IMR-90 (cell line): ENCODE results near the gene MIEF1. TPM values are rescaled to one million over a fixed set of nuclear protein-coding genes. Genes with fewer than 3 reads are reported as not detected.
A peak's percentile ranks its signal among the peaks of the same experiment; 100 is the strongest.

Experiments
- ATAC-seq: fragments of 200-7000 bp; cut with Tn5 transposase; 2 replicates; pipeline ENCODE4 v1.9.1; 2020; ENCODE audit warnings: low read depth, mild to moderate bottlenecking, moderate library complexity
- BruUV-seq: library from RNA; stranded (reverse); fragments of 400-500 nt; replicated peaks from 2 replicates; lab custom pipeline; 2021; lab: Mats Ljungman, UMichigan
- CTCF ChIA-PET: fragments of 300-600 bp; formaldehyde crosslinking; extraction: SDS; loops from one replicate; lab custom pipeline; 2021; ENCODE audit warnings: antibody characterized with exemption; lab: Yijun Ruan, JAX
- POLR2A ChIA-PET: fragments of 300-600 bp; sonication (Branson Sonifier 250); formaldehyde crosslinking; loops from one replicate; lab custom pipeline; 2022; ENCODE audit warnings: antibody characterized with exemption; ENCODE audit not compliant: unreplicated experiment; lab: Charles Lee
- DNase-seq: peaks from one replicate; pipeline ENCODE4 v3.0.0; 2013
- H2AFZ ChIP-seq: replicated peaks from 2 replicates; pipeline ENCODE3; 2013; ENCODE audit warnings: low read length, mild to moderate bottlenecking; ENCODE audit not compliant: poor library complexity
- H2AK5ac ChIP-seq: 2 replicates; pipeline ENCODE4 v1.6.1; 2013; ENCODE audit warnings: low read depth, low read length, inconsistent platforms
- H2AK9ac ChIP-seq: replicated peaks from 2 replicates; pipeline ENCODE3; 2013; ENCODE audit warnings: mild to moderate bottlenecking, low read depth, low read length, moderate library complexity; ENCODE audit not compliant: poor library complexity
- H2BK120ac ChIP-seq: 2 replicates; pipeline ENCODE4 v1.6.1; 2013; ENCODE audit warnings: low read depth, low read length, inconsistent platforms
- H2BK15ac ChIP-seq: 3 replicates; pipeline ENCODE4 v1.6.1; 2013; ENCODE audit warnings: low read depth, low read length, inconsistent platforms
- H2BK20ac ChIP-seq: 2 replicates; pipeline ENCODE4 v1.6.1; 2013; ENCODE audit warnings: low read depth, mild to moderate bottlenecking, inconsistent platforms, low read length, moderate library complexity
- H2BK5ac ChIP-seq: 2 replicates; pipeline ENCODE4 v1.6.1; 2013; ENCODE audit warnings: mild to moderate bottlenecking, low read depth, low read length, inconsistent platforms; ENCODE audit not compliant: poor library complexity, severe bottlenecking
- H3K14ac ChIP-seq: replicated peaks from 2 replicates; pipeline ENCODE4 v1.6.1; 2013; ENCODE audit warnings: low read depth, low read length, inconsistent platforms
- H3K18ac ChIP-seq: 2 replicates; pipeline ENCODE4 v1.6.1; 2013; ENCODE audit warnings: low read depth, low read length, control low read depth
- H3K23ac ChIP-seq: 2 replicates; pipeline ENCODE4 v1.6.1; 2013; ENCODE audit warnings: low read depth, low read length, inconsistent platforms
- H3K27ac ChIP-seq: 2 replicates; pipeline ENCODE4 v1.5.1; 2013; ENCODE audit warnings: mild to moderate bottlenecking, control low read depth, low read length; ENCODE audit not compliant: insufficient read depth
- H3K27me3 ChIP-seq: 2 replicates; pipeline ENCODE4 v1.6.1; 2013; ENCODE audit warnings: low read length; ENCODE audit not compliant: control insufficient read depth, insufficient read depth
- H3K36me3 ChIP-seq: 2 replicates; pipeline ENCODE4 v1.6.1; 2013; ENCODE audit warnings: low read length, mixed read lengths; ENCODE audit not compliant: control insufficient read depth, insufficient read depth
- H3K4ac ChIP-seq: 2 replicates; pipeline ENCODE4 v1.6.1; 2013; ENCODE audit warnings: low read depth, low read length, inconsistent platforms
- H3K4me1 ChIP-seq: 2 replicates; pipeline ENCODE4 v1.6.1; 2013; ENCODE audit warnings: low read length, mixed read lengths; ENCODE audit not compliant: control insufficient read depth, insufficient read depth
- H3K4me2 ChIP-seq: 2 replicates; pipeline ENCODE4 v1.6.1; 2013; ENCODE audit warnings: low read depth, mild to moderate bottlenecking, control low read depth, low read length, moderate library complexity
- H3K4me3 ChIP-seq: 2 replicates; pipeline ENCODE4 v1.5.1; 2013; ENCODE audit warnings: low read depth, mild to moderate bottlenecking, control low read depth, low read length, moderate library complexity; ENCODE audit not compliant: insufficient read depth
- H3K56ac ChIP-seq: 2 replicates; pipeline ENCODE4 v1.6.1; 2013; ENCODE audit warnings: low read length, inconsistent platforms; ENCODE audit not compliant: insufficient read depth; ENCODE audit errors: extremely low read depth
- H3K79me1 ChIP-seq, 2 experiments: 2 replicates each; pipeline ENCODE4 v1.6.1; 2013; ENCODE audit warnings: low read length in 2 of 2, inconsistent platforms in 1 of 2, low read depth in 1 of 2
- H3K9ac ChIP-seq: 2 replicates; pipeline ENCODE4 v1.6.1; 2013; ENCODE audit warnings: low read depth, low read length, control low read depth
- H3K9me1 ChIP-seq: 2 replicates; pipeline ENCODE4 v1.6.1; 2013; ENCODE audit warnings: low read length, inconsistent platforms; ENCODE audit not compliant: insufficient read depth
- H3K9me3 ChIP-seq: 2 replicates; pipeline ENCODE4 v1.6.1; 2013; ENCODE audit warnings: low read length; ENCODE audit not compliant: control insufficient read depth, insufficient read depth
- H4K20me1 ChIP-seq: 2 replicates; pipeline ENCODE4 v1.6.1; 2013; ENCODE audit warnings: low read length, inconsistent platforms; ENCODE audit not compliant: insufficient read depth
- H4K5ac ChIP-seq: 2 replicates; pipeline ENCODE4 v1.6.1; 2013; ENCODE audit warnings: mild to moderate bottlenecking, low read depth, low read length, control low read depth
- H4K8ac ChIP-seq, 2 experiments: 2 replicates each; pipeline ENCODE4 v1.6.1; 2013; ENCODE audit warnings: low read depth in 2 of 2, low read length in 2 of 2, control low read depth in 1 of 2, inconsistent platforms in 1 of 2
- H4K91ac ChIP-seq: 2 replicates; pipeline ENCODE4 v1.6.1; 2013; ENCODE audit warnings: low read depth, low read length, inconsistent platforms; ENCODE audit not compliant: insufficient read depth
- CHD1 ChIP-seq: IDR thresholded peaks from 2 replicates; pipeline ENCODE4 v1.6.1; 2012; ENCODE audit warnings: low read depth, low read length, improper control_type of control experiment
- CTCF ChIP-seq: conservative IDR thresholded peaks from 2 replicates; pipeline ENCODE4 v1.5.1; 2012; ENCODE audit warnings: mild to moderate bottlenecking, low read depth, low read length, improper control_type of control experiment
- MAFK ChIP-seq: IDR thresholded peaks from 2 replicates; pipeline ENCODE4 v1.6.1; 2012; ENCODE audit warnings: low read depth, low read length, improper control_type of control experiment
- MAZ ChIP-seq: IDR thresholded peaks from 2 replicates; pipeline ENCODE4 v1.6.1; 2012; ENCODE audit warnings: low read depth, mild to moderate bottlenecking, low read length, improper control_type of control experiment, moderate library complexity, borderline replicate concordance
- MXI1 ChIP-seq: IDR thresholded peaks from 2 replicates; pipeline ENCODE4 v1.6.1; 2012; ENCODE audit warnings: low read depth, mild to moderate bottlenecking, low read length, moderate library complexity, borderline replicate concordance
- POLR2A ChIP-seq: IDR thresholded peaks from 2 replicates; pipeline ENCODE4 v1.6.1; 2012; ENCODE audit warnings: mild to moderate bottlenecking, low read depth, low read length
- RAD21 ChIP-seq: IDR thresholded peaks from 2 replicates; pipeline ENCODE4 v1.6.1; 2012; ENCODE audit warnings: low read length, improper control_type of control experiment
- RFX5 ChIP-seq: IDR thresholded peaks from 2 replicates; pipeline ENCODE4 v1.8.0; 2012; ENCODE audit warnings: low read depth, mild to moderate bottlenecking, low read length, moderate library complexity
- SMC3 ChIP-seq: fragments of 150-350 bp; IDR thresholded peaks from 2 replicates; pipeline ENCODE4 v1.6.1; 2016; ENCODE audit warnings: low read depth, mild to moderate bottlenecking, antibody characterized with exemption, low read length, moderate library complexity
- WGBS, 2 experiments: methylation state at CpG; one replicate each; pipeline versions ENCODE4 v1.1.5 to v1.1.7; 2013; ENCODE audit warnings: missing lambda C conversion rate in 2 of 2; ENCODE audit not compliant: insufficient read length in 1 of 2; ENCODE audit errors: extremely low coverage in 2 of 2; 5-methylcytosine and 5-hydroxymethylcytosine counted together
- dilution Hi-C: fragments of 300-500 bp; cut with HindIII; formaldehyde crosslinking; loops from one replicate; pipeline ENCODE4 v1.14.3; 2018; ENCODE audit warnings: low sequenced_read_pairs; ENCODE audit not compliant: unreplicated experiment
- in situ Hi-C: fragments of 300-500 bp; cut with MboI; formaldehyde crosslinking; loops from 3 replicates; pipeline ENCODE4 v1.14.3; 2019; ENCODE audit warnings: low sequenced_read_pairs, inconsistent platforms, mixed read lengths
- intact Hi-C: fragments of 100-400 bp; cut with micrococcal nuclease; formaldehyde crosslinking; loops from 2 replicates; pipeline ENCODE4 v1.10.0; 2022
- polyA plus RNA-seq, 3 experiments: library from polyadenylated mRNA; depleted of rRNA; stranded (reverse); fragments of >200 nt; gene quantifications; 2 replicates each; pipeline ENCODE4 v1.2.3, GENCODE V29; 2012; ENCODE audit warnings: low replicate concordance in 1 of 3
- total RNA-seq: library from RNA; depleted of rRNA; stranded (reverse); fragments of >200 nt; gene quantifications from 2 replicates; pipeline ENCODE4 v1.2.3, GENCODE V29; 2012

Gene MIEF1
- total and polyA plus RNA-seq, 2 of the 4 experiments (the other 2 are of a cell fraction) = 9.7 to 16.9 TPM

- H2AK9ac ChIP-seq = peak overlapping the region; percentile 62
- no peak overlapping the region for H3K56ac ChIP-seq
- H2BK15ac ChIP-seq = no peak overlapping the region
- no peaks in the 10 kb centered on the region for H3K36me3 ChIP-seq
- H3K14ac ChIP-seq = no peak overlapping the region
- WGBS, 2 experiments = 36% methylated on average over 3 of the region's 13 CpGs; no CpG with 5 or more reads in 1 of the 2 experiments
- no peak for TF ChIP-seq RFX5
- 0 out of 2 replicates have a peak, but pooled peaks have one; percentile 10 for TF ChIP-seq MAFK
- no peak for TF ChIP-seq MXI1
- TF ChIP-seq POLR2A = no peak
- peak; percentile 70 for TF ChIP-seq CTCF
- no peak for TF ChIP-seq CHD1
- no peak for TF ChIP-seq SMC3
- TF ChIP-seq MAZ = no peak
- TF ChIP-seq RAD21 = peak; percentile 50
- CTCF ChIA-PET = interaction anchor here (0.6 to 1.1 kb wide), 3 partner anchors 20 to 381 kb away, joined by 3 to 4 read pairs (median 4); no protein-coding TSS in a partner anchor
- no peak overlapping the region for H4K5ac ChIP-seq
- DNase-seq (peak; percentile 57), ATAC-seq (peak; percentile 64)
- in situ Hi-C loops (no loop called here), dilution Hi-C loops (no loop called here), intact Hi-C loops (loop anchor here (10.0 kb wide), 2 partner anchors 61 to 321 kb away; no protein-coding TSS in a partner anchor)
- H4K8ac ChIP-seq = no peak overlapping the region; a peak in 1 of 4 replicates
- H3K27me3 ChIP-seq = no peaks in the 10 kb centered on the region
- H3K18ac ChIP-seq = no peak overlapping the region
- no peak overlapping the region; the same call in 1 of the 2 replicates for H4K91ac ChIP-seq
- no peak overlapping the region for H2BK5ac ChIP-seq
- H2BK20ac ChIP-seq = no peak overlapping the region
- H3K4me3 ChIP-seq = no peak overlapping the region
- H2BK120ac ChIP-seq = no peak overlapping the region
- H3K79me1 ChIP-seq = peaks cover 0 to 8% of the 10 kb centered on the region in 2 experiments; a peak in 1 of 4 replicates
- H3K27ac ChIP-seq = no peak overlapping the region
- no peak overlapping the region for H3K23ac ChIP-seq
- no peaks in the 10 kb centered on the region for H3K9me3 ChIP-seq
- no peak overlapping the region for H3K9ac ChIP-seq
- H2AFZ ChIP-seq = peak overlapping the region; percentile 85
- POLR2A ChIA-PET = no interaction called here
- peaks cover 12% of the 10 kb centered on the region; the same call in 1 of the 2 replicates for H4K20me1 ChIP-seq
- peak overlapping the region; percentile 10; the same call in 1 of the 2 replicates for H3K4ac ChIP-seq
- H3K9me1 ChIP-seq = peaks cover 22% of the 10 kb centered on the region
- no peak overlapping the region for H3K4me2 ChIP-seq
- H3K4me1 ChIP-seq = peaks cover 13% of the 10 kb centered on the region
- BruUV-seq = no TSS peak
- H2AK5ac ChIP-seq = no peak overlapping the region
Observed at GRCh38 chr22:39496131-39496838, 5.8 kb upstream of the MIEF1 start.
